HepG2 (cell line): Measurements from ENCODE around the gene TEK. TPM values are rescaled to one million over a fixed set of nuclear protein-coding genes. Genes with fewer than 3 reads are reported as not detected.

Source experiments
- ATAC-seq: fragments of 200-7000 bp; cut with Tn5 transposase; 3 replicates; pipeline ENCODE4 v1.9.1; 2020; ENCODE audit warnings: mild to moderate bottlenecking, moderate library complexity
- BruUV-seq: library from RNA; stranded (reverse); fragments of 400-500 nt; replicated peaks from 2 replicates; lab custom pipeline; 2021; lab: Mats Ljungman, UMichigan
- CTCF ChIA-PET: fragments of 300-600 bp; formaldehyde crosslinking; extraction: SDS; loops from one replicate; lab custom pipeline; 2021; ENCODE audit warnings: low total read pairs, inconsistent platforms, low intra/inter-chr PET ratio; lab: Yijun Ruan, JAX
- POLR2A ChIA-PET: fragments of 350-600 bp; sonication (Branson Sonifier 250); formaldehyde crosslinking; loops from one replicate; lab custom pipeline; 2020; ENCODE audit warnings: antibody characterized with exemption, inconsistent platforms; lab: Yijun Ruan, JAX
- DNase-seq: peaks from one replicate; pipeline ENCODE4 v3.0.0-alpha.2; 2015; ENCODE audit warnings: low spot score
- FAIRE-seq: peaks from 3 replicates; lab custom pipeline; 2011; peaks lifted over from hg19 to GRCh38; lab: Jason Lieb, UNC
- H2AFZ ChIP-seq: one replicate; pipeline ENCODE4 v1.6.1; 2011; ENCODE audit warnings: low read length, inconsistent platforms
- H3K27ac ChIP-seq: fragments of 300-600 bp; 3 replicates; pipeline ENCODE4 v1.8.0; 2011; ENCODE audit warnings: mixed run types, mild to moderate bottlenecking, mixed read lengths, low read length, inconsistent platforms; ENCODE audit not compliant: insufficient read depth; ENCODE audit errors: extremely low read length
- H3K27me3 ChIP-seq, 2 experiments: fragments of 200-600 bp in 1 of 2; 2 replicates in 1 of 2; 3 replicates in 1 of 2; pipeline versions ENCODE4 v1.6.0 to v1.8.0; 2011; ENCODE audit warnings: low read length in 2 of 2, mild to moderate bottlenecking in 2 of 2, moderate library complexity in 2 of 2, inconsistent platforms in 1 of 2; ENCODE audit not compliant: insufficient read depth in 2 of 2, control insufficient read depth in 1 of 2
- H3K36me3 ChIP-seq, 2 experiments: fragments of 200-600 bp in 1 of 2; replicated peaks in 1 of 2; 2 replicates in 1 of 2; 3 replicates in 1 of 2; pipeline versions ENCODE4 v1.5.1 to v1.8.0; 2011; ENCODE audit warnings: low read length in 2 of 2, inconsistent platforms in 1 of 2; ENCODE audit not compliant: insufficient read depth in 2 of 2, control insufficient read depth in 1 of 2
- H3K4me1 ChIP-seq: 2 replicates; pipeline ENCODE4 v1.5.1; 2012; ENCODE audit warnings: low read length, inconsistent platforms; ENCODE audit not compliant: insufficient read depth
- H3K4me2 ChIP-seq: 2 replicates; pipeline ENCODE4 v1.6.0; 2011; ENCODE audit warnings: low read depth, low read length, inconsistent platforms
- H3K4me3 ChIP-seq, 3 experiments: fragments of 200-600 bp in 1 of 3; sonication (generic), shearing (Covaris generic) in 1 of 3; replicated peaks in 1 of 3; 2 replicates each; pipeline ENCODE4 v1.5.1; 2011 to 2016; ENCODE audit warnings: low read length in 3 of 3, inconsistent platforms in 2 of 3, low read depth in 2 of 3, mild to moderate bottlenecking in 2 of 3, control low read depth in 1 of 3, mixed read lengths in 1 of 3; ENCODE audit not compliant: insufficient read depth in 1 of 3
- H3K79me2 ChIP-seq: one replicate; pipeline ENCODE4 v1.6.1; 2011; ENCODE audit warnings: low read length, inconsistent platforms; ENCODE audit not compliant: insufficient read depth
- H3K9ac ChIP-seq: 2 replicates; pipeline ENCODE4 v1.6.0; 2011; ENCODE audit warnings: mild to moderate bottlenecking, low read depth, low read length, inconsistent platforms; ENCODE audit not compliant: insufficient read depth
- H3K9me3 ChIP-seq: 2 replicates; pipeline ENCODE4 v1.5.1; 2012; ENCODE audit warnings: mild to moderate bottlenecking, low read length
- H4K20me1 ChIP-seq: 2 replicates; pipeline ENCODE4 v1.6.0; 2011; ENCODE audit warnings: inconsistent platforms, mild to moderate bottlenecking, low read length, moderate library complexity; ENCODE audit not compliant: insufficient read depth
- ATRX ChIP-seq: sonication (generic); formaldehyde crosslinking; IDR thresholded peaks from 2 replicates; pipeline ENCODE4 v1.4.0; 2020; ENCODE audit warnings: missing genetic modification reagents, borderline replicate concordance
- CBX5 ChIP-seq: sonication (generic); formaldehyde crosslinking; IDR thresholded peaks from 2 replicates; pipeline ENCODE4 v1.4.0; 2020; ENCODE audit warnings: missing genetic modification reagents, borderline replicate concordance
- CEBPB ChIP-seq: IDR thresholded peaks from 2 replicates; pipeline ENCODE4 v1.6.1; 2011; ENCODE audit warnings: low read depth, low read length, improper control_type of control experiment, borderline replicate concordance
- GATAD1 ChIP-seq: IDR thresholded peaks from 2 replicates; pipeline ENCODE4 v1.6.1; 2016; ENCODE audit warnings: missing genetic modification reagents, missing compliant biosample characterization
- NR2F1 ChIP-seq, 2 experiments: fragments of 450-650 bp in 1 of 2; formaldehyde crosslinking in 1 of 2; IDR thresholded peaks; 2 replicates each; pipeline versions ENCODE4 v1.5.0 to v1.6.1; 2016 to 2020; ENCODE audit warnings: mild to moderate bottlenecking in 1 of 2, missing compliant biosample characterization in 1 of 2, missing genetic modification reagents in 1 of 2, moderate library complexity in 1 of 2
- PRPF4 ChIP-seq: fragments of 200-400 bp; formaldehyde crosslinking; IDR thresholded peaks from 2 replicates; pipeline ENCODE4 v1.6.1; 2016; ENCODE audit warnings: low read length, low read depth; ENCODE audit not compliant: poor library complexity, severe bottlenecking
- TRAFD1 ChIP-seq: sonication (generic); formaldehyde crosslinking; IDR thresholded peaks from 2 replicates; pipeline ENCODE4 v1.5.1; 2020; ENCODE audit warnings: missing genetic modification reagents, mild to moderate bottlenecking, borderline replicate concordance
- ZBTB49 ChIP-seq: sonication (generic); formaldehyde crosslinking; IDR thresholded peaks from 2 replicates; pipeline ENCODE4 v1.4.0; 2020; ENCODE audit warnings: missing genetic modification reagents, borderline replicate concordance
- ZBTB8A ChIP-seq: sonication (generic); formaldehyde crosslinking; IDR thresholded peaks from 2 replicates; pipeline ENCODE4 v1.4.0; 2020; ENCODE audit warnings: mild to moderate bottlenecking, low read depth, missing genetic modification reagents, borderline replicate concordance
- ZFP36 ChIP-seq: fragments of 150-350 bp; IDR thresholded peaks from 2 replicates; pipeline ENCODE4 v1.6.1; 2018; ENCODE audit warnings: borderline replicate concordance, low read length, low read depth; ENCODE audit not compliant: partially characterized antibody
- ZFP82 ChIP-seq: sonication (generic); formaldehyde crosslinking; IDR thresholded peaks from 2 replicates; pipeline ENCODE4 v1.5.1; 2020; ENCODE audit warnings: mild to moderate bottlenecking, missing genetic modification reagents, borderline replicate concordance
- ZNF326 ChIP-seq: sonication (generic); formaldehyde crosslinking; IDR thresholded peaks from 2 replicates; pipeline ENCODE4 v1.4.0; 2020; ENCODE audit warnings: missing genetic modification reagents, borderline replicate concordance
- ZSCAN22 ChIP-seq: sonication (generic); formaldehyde crosslinking; IDR thresholded peaks from 2 replicates; pipeline ENCODE4 v1.4.0; 2020; ENCODE audit warnings: mild to moderate bottlenecking, missing genetic modification reagents
- WGBS: methylation state at CpG from one replicate; pipeline ENCODE4 v1.1.6; 2017; ENCODE audit warnings: low lambda C conversion rate; 5-methylcytosine and 5-hydroxymethylcytosine counted together
- in situ Hi-C: cut with HindIII; loops from 2 replicates; pipeline ENCODE4 v1.10.0; 2017; ENCODE audit warnings: low pct_unique_long_range_greater_than_20kb; ENCODE audit not compliant: extremely low pct_ligation_motif_present
- intact Hi-C: fragments of 100-400 bp; cut with micrococcal nuclease; formaldehyde crosslinking; loops from one replicate; pipeline ENCODE4 v1.10.0; 2022; ENCODE audit not compliant: unreplicated experiment
- polyA plus RNA-seq, 8 experiments: library from polyadenylated mRNA; depleted of rRNA in 3 of 8; stranded (reverse) in 7 of 8; unstranded in 1 of 8; fragments of >200 nt; fragmentation: Illumina TruSeq in 4 of 8; extraction: Trizol in 4 of 8; gene quantifications; 2 replicates each; pipeline versions ENCODE4 v1.2.1 to v1.2.3, GENCODE V29; 2011 to 2016; ENCODE audit warnings: low read depth in 4 of 8, missing spikeins in 1 of 8, mixed read lengths in 1 of 8; ENCODE audit not compliant: insufficient read depth in 1 of 8
- total RNA-seq, 5 experiments: library from RNA; depleted of rRNA; stranded (reverse); fragments of >200 nt; fragmentation: Illumina TruSeq; extraction: Trizol; gene quantifications; 2 replicates each; pipeline ENCODE4 v1.2.3, GENCODE V29; 2016; ENCODE audit warnings: low read depth in 1 of 5
- TF ChIP-seq, protein P1 (sequence below): sonication (generic); formaldehyde crosslinking; IDR thresholded peaks from 2 replicates; pipeline ENCODE4 v1.5.1; 2020; ENCODE audit warnings: missing genetic modification reagents, mild to moderate bottlenecking, borderline replicate concordance
- TF ChIP-seq, protein P2 (sequence below): sonication (generic); formaldehyde crosslinking; IDR thresholded peaks from 2 replicates; pipeline ENCODE4 v1.4.0; 2020; ENCODE audit warnings: mild to moderate bottlenecking, missing genetic modification reagents

TEK gene
- total and polyA plus RNA-seq, 2 of the 13 experiments (the other 11 are each of a cell fraction or from before 2014, with no cell fraction given): not detected

- Histone ChIP-seq H3K9me3 (no peaks in the 10 kb centered on the region), H3K27ac (no peak overlapping the region), H3K36me3 (no peaks in the 10 kb centered on the region), H3K27me3 (no peaks in the 10 kb centered on the region), H3K4me3 (no peak overlapping the region), H3K9ac (no peak overlapping the region), H3K4me2 (no peak overlapping the region), H4K20me1 (no peaks in the 10 kb centered on the region), H2AFZ (no peak overlapping the region), H3K4me1 (no peaks in the 10 kb centered on the region), H3K79me2 (no peaks in the 10 kb centered on the region)
- no TSS peak for BruUV-seq
- intact Hi-C loops: no loop called here
- POLR2A ChIA-PET: no interaction called here
- in situ Hi-C loops: no loop called here
- no peak for FAIRE-seq
- CTCF ChIA-PET: no interaction called here
- TF ChIP-seq ATRX (CRISPR knock-in tag): no peak
- no peak for TF ChIP-seq ZSCAN22 (CRISPR knock-in tag)
- no peak for TF ChIP-seq NR2F1 (CRISPR knock-in tag; IDR thresholded peaks at IDR 0.05)
- TF ChIP-seq CEBPB: no peak
- TF ChIP-seq, protein P1, sequence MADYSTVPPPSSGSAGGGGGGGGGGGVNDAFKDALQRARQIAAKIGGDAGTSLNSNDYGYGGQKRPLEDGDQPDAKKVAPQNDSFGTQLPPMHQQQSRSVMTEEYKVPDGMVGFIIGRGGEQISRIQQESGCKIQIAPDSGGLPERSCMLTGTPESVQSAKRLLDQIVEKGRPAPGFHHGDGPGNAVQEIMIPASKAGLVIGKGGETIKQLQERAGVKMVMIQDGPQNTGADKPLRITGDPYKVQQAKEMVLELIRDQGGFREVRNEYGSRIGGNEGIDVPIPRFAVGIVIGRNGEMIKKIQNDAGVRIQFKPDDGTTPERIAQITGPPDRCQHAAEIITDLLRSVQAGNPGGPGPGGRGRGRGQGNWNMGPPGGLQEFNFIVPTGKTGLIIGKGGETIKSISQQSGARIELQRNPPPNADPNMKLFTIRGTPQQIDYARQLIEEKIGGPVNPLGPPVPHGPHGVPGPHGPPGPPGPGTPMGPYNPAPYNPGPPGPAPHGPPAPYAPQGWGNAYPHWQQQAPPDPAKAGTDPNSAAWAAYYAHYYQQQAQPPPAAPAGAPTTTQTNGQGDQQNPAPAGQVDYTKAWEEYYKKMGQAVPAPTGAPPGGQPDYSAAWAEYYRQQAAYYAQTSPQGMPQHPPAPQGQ (CRISPR knock-in tag): no peak
- TF ChIP-seq TRAFD1 (CRISPR knock-in tag): no peak
- TF ChIP-seq, protein P2, sequence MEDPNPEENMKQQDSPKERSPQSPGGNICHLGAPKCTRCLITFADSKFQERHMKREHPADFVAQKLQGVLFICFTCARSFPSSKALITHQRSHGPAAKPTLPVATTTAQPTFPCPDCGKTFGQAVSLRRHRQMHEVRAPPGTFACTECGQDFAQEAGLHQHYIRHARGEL (CRISPR knock-in tag): no peak
- TF ChIP-seq GATAD1 (CRISPR knock-in tag): no peak
- TF ChIP-seq PRPF4: no peak
- TF ChIP-seq ZBTB49 (CRISPR knock-in tag): no peak
- no peak for TF ChIP-seq ZBTB8A (CRISPR knock-in tag)
- TF ChIP-seq ZFP82 (CRISPR knock-in tag): no peak
- no peak for TF ChIP-seq ZNF326
- TF ChIP-seq ZFP36: no peak
- no peak for TF ChIP-seq CBX5 (CRISPR knock-in tag)
- 37% methylated on average over 6 of the region's 6 CpGs for WGBS
- ATAC-seq: no peak
- DNase-seq: no peak
Observed at GRCh38 chr9:27157736-27158135, 48.7 kb downstream of the TEK start.
